IMR-90 (cell line): ENCODE results near the gene PLSCR5. TPM values are rescaled to one million over a fixed set of nuclear protein-coding genes. Genes with fewer than 3 reads are reported as not detected.

Source experiments
- ATAC-seq: fragments of 200-7000 bp; cut with Tn5 transposase; 2 replicates; pipeline ENCODE4 v1.9.1; 2020; ENCODE audit warnings: low read depth, mild to moderate bottlenecking, moderate library complexity
- BruUV-seq: library from RNA; stranded (reverse); fragments of 400-500 nt; replicated peaks from 2 replicates; lab custom pipeline; 2021; lab: Mats Ljungman, UMichigan
- CTCF ChIA-PET: fragments of 300-600 bp; formaldehyde crosslinking; extraction: SDS; loops from one replicate; lab custom pipeline; 2021; ENCODE audit warnings: antibody characterized with exemption; lab: Yijun Ruan, JAX
- POLR2A ChIA-PET: fragments of 300-600 bp; sonication (Branson Sonifier 250); formaldehyde crosslinking; loops from one replicate; lab custom pipeline; 2022; ENCODE audit warnings: antibody characterized with exemption; ENCODE audit not compliant: unreplicated experiment; lab: Charles Lee
- DNase-seq: peaks from one replicate; pipeline ENCODE4 v3.0.0; 2013
- H2AFZ ChIP-seq: replicated peaks from 2 replicates; pipeline ENCODE3; 2013; ENCODE audit warnings: low read length, mild to moderate bottlenecking; ENCODE audit not compliant: poor library complexity
- H2AK5ac ChIP-seq: 2 replicates; pipeline ENCODE4 v1.6.1; 2013; ENCODE audit warnings: low read depth, low read length, inconsistent platforms
- H2AK9ac ChIP-seq: replicated peaks from 2 replicates; pipeline ENCODE3; 2013; ENCODE audit warnings: mild to moderate bottlenecking, low read depth, low read length, moderate library complexity; ENCODE audit not compliant: poor library complexity
- H2BK120ac ChIP-seq: 2 replicates; pipeline ENCODE4 v1.6.1; 2013; ENCODE audit warnings: low read depth, low read length, inconsistent platforms
- H2BK15ac ChIP-seq: 3 replicates; pipeline ENCODE4 v1.6.1; 2013; ENCODE audit warnings: low read depth, low read length, inconsistent platforms
- H2BK20ac ChIP-seq: 2 replicates; pipeline ENCODE4 v1.6.1; 2013; ENCODE audit warnings: low read depth, mild to moderate bottlenecking, inconsistent platforms, low read length, moderate library complexity
- H2BK5ac ChIP-seq: 2 replicates; pipeline ENCODE4 v1.6.1; 2013; ENCODE audit warnings: mild to moderate bottlenecking, low read depth, low read length, inconsistent platforms; ENCODE audit not compliant: poor library complexity, severe bottlenecking
- H3K14ac ChIP-seq: replicated peaks from 2 replicates; pipeline ENCODE4 v1.6.1; 2013; ENCODE audit warnings: low read depth, low read length, inconsistent platforms
- H3K18ac ChIP-seq: 2 replicates; pipeline ENCODE4 v1.6.1; 2013; ENCODE audit warnings: low read depth, low read length, control low read depth
- H3K23ac ChIP-seq: 2 replicates; pipeline ENCODE4 v1.6.1; 2013; ENCODE audit warnings: low read depth, low read length, inconsistent platforms
- H3K27ac ChIP-seq: 2 replicates; pipeline ENCODE4 v1.5.1; 2013; ENCODE audit warnings: mild to moderate bottlenecking, control low read depth, low read length; ENCODE audit not compliant: insufficient read depth
- H3K27me3 ChIP-seq: 2 replicates; pipeline ENCODE4 v1.6.1; 2013; ENCODE audit warnings: low read length; ENCODE audit not compliant: control insufficient read depth, insufficient read depth
- H3K36me3 ChIP-seq: 2 replicates; pipeline ENCODE4 v1.6.1; 2013; ENCODE audit warnings: low read length, mixed read lengths; ENCODE audit not compliant: control insufficient read depth, insufficient read depth
- H3K4ac ChIP-seq: 2 replicates; pipeline ENCODE4 v1.6.1; 2013; ENCODE audit warnings: low read depth, low read length, inconsistent platforms
- H3K4me1 ChIP-seq: 2 replicates; pipeline ENCODE4 v1.6.1; 2013; ENCODE audit warnings: low read length, mixed read lengths; ENCODE audit not compliant: control insufficient read depth, insufficient read depth
- H3K4me2 ChIP-seq: 2 replicates; pipeline ENCODE4 v1.6.1; 2013; ENCODE audit warnings: low read depth, mild to moderate bottlenecking, control low read depth, low read length, moderate library complexity
- H3K4me3 ChIP-seq: 2 replicates; pipeline ENCODE4 v1.5.1; 2013; ENCODE audit warnings: low read depth, mild to moderate bottlenecking, control low read depth, low read length, moderate library complexity; ENCODE audit not compliant: insufficient read depth
- H3K56ac ChIP-seq: 2 replicates; pipeline ENCODE4 v1.6.1; 2013; ENCODE audit warnings: low read length, inconsistent platforms; ENCODE audit not compliant: insufficient read depth; ENCODE audit errors: extremely low read depth
- H3K79me1 ChIP-seq, 2 experiments: 2 replicates each; pipeline ENCODE4 v1.6.1; 2013; ENCODE audit warnings: low read length in 2 of 2, inconsistent platforms in 1 of 2, low read depth in 1 of 2
- H3K9ac ChIP-seq: 2 replicates; pipeline ENCODE4 v1.6.1; 2013; ENCODE audit warnings: low read depth, low read length, control low read depth
- H3K9me1 ChIP-seq: 2 replicates; pipeline ENCODE4 v1.6.1; 2013; ENCODE audit warnings: low read length, inconsistent platforms; ENCODE audit not compliant: insufficient read depth
- H3K9me3 ChIP-seq: 2 replicates; pipeline ENCODE4 v1.6.1; 2013; ENCODE audit warnings: low read length; ENCODE audit not compliant: control insufficient read depth, insufficient read depth
- H4K20me1 ChIP-seq: 2 replicates; pipeline ENCODE4 v1.6.1; 2013; ENCODE audit warnings: low read length, inconsistent platforms; ENCODE audit not compliant: insufficient read depth
- H4K5ac ChIP-seq: 2 replicates; pipeline ENCODE4 v1.6.1; 2013; ENCODE audit warnings: mild to moderate bottlenecking, low read depth, low read length, control low read depth
- H4K8ac ChIP-seq, 2 experiments: 2 replicates each; pipeline ENCODE4 v1.6.1; 2013; ENCODE audit warnings: low read depth in 2 of 2, low read length in 2 of 2, control low read depth in 1 of 2, inconsistent platforms in 1 of 2
- H4K91ac ChIP-seq: 2 replicates; pipeline ENCODE4 v1.6.1; 2013; ENCODE audit warnings: low read depth, low read length, inconsistent platforms; ENCODE audit not compliant: insufficient read depth
- BHLHE40 ChIP-seq: fragments of 150-350 bp; IDR thresholded peaks from 2 replicates; pipeline ENCODE4 v1.6.1; 2016; ENCODE audit warnings: mild to moderate bottlenecking, low read depth, low read length
- CEBPB ChIP-seq: IDR thresholded peaks from 2 replicates; pipeline ENCODE4 v1.6.1; 2012; ENCODE audit warnings: low read depth, low read length, improper control_type of control experiment
- CHD1 ChIP-seq: IDR thresholded peaks from 2 replicates; pipeline ENCODE4 v1.6.1; 2012; ENCODE audit warnings: low read depth, low read length, improper control_type of control experiment
- ELK1 ChIP-seq: fragments of 150-350 bp; IDR thresholded peaks from 2 replicates; pipeline ENCODE4 v1.6.1; 2016; ENCODE audit warnings: low read depth, mild to moderate bottlenecking, low read length, moderate library complexity, borderline replicate concordance
- FOS ChIP-seq: fragments of 150-350 bp; IDR thresholded peaks from 2 replicates; pipeline ENCODE4 v1.6.1; 2016; ENCODE audit warnings: low read depth, low read length
- MAFK ChIP-seq: IDR thresholded peaks from 2 replicates; pipeline ENCODE4 v1.6.1; 2012; ENCODE audit warnings: low read depth, low read length, improper control_type of control experiment
- MXI1 ChIP-seq: IDR thresholded peaks from 2 replicates; pipeline ENCODE4 v1.6.1; 2012; ENCODE audit warnings: low read depth, mild to moderate bottlenecking, low read length, moderate library complexity, borderline replicate concordance
- NFE2L2 ChIP-seq: fragments of 150-350 bp; IDR thresholded peaks from 2 replicates; pipeline ENCODE4 v1.6.1; 2016; ENCODE audit warnings: low read depth, mild to moderate bottlenecking, low read length
- RAD21 ChIP-seq: IDR thresholded peaks from 2 replicates; pipeline ENCODE4 v1.6.1; 2012; ENCODE audit warnings: low read length, improper control_type of control experiment
- RCOR1 ChIP-seq: IDR thresholded peaks from 2 replicates; pipeline ENCODE4 v1.6.1; 2012; ENCODE audit warnings: mild to moderate bottlenecking, low read length, improper control_type of control experiment; ENCODE audit not compliant: insufficient replicate concordance
- RFX5 ChIP-seq: IDR thresholded peaks from 2 replicates; pipeline ENCODE4 v1.8.0; 2012; ENCODE audit warnings: low read depth, mild to moderate bottlenecking, low read length, moderate library complexity
- USF2 ChIP-seq: fragments of 150-350 bp; IDR thresholded peaks from 2 replicates; pipeline ENCODE4 v1.6.1; 2017; ENCODE audit warnings: mild to moderate bottlenecking, antibody characterized with exemption, low read length, low read depth
- dilution Hi-C: fragments of 300-500 bp; cut with HindIII; formaldehyde crosslinking; loops from one replicate; pipeline ENCODE4 v1.14.3; 2018; ENCODE audit warnings: low sequenced_read_pairs; ENCODE audit not compliant: unreplicated experiment
- in situ Hi-C: fragments of 300-500 bp; cut with MboI; formaldehyde crosslinking; loops from 3 replicates; pipeline ENCODE4 v1.14.3; 2019; ENCODE audit warnings: low sequenced_read_pairs, inconsistent platforms, mixed read lengths
- intact Hi-C: fragments of 100-400 bp; cut with micrococcal nuclease; formaldehyde crosslinking; loops from 2 replicates; pipeline ENCODE4 v1.10.0; 2022
- polyA plus RNA-seq, 3 experiments: library from polyadenylated mRNA; depleted of rRNA; stranded (reverse); fragments of >200 nt; gene quantifications; 2 replicates each; pipeline ENCODE4 v1.2.3, GENCODE V29; 2012; ENCODE audit warnings: low replicate concordance in 1 of 3
- total RNA-seq: library from RNA; depleted of rRNA; stranded (reverse); fragments of >200 nt; gene quantifications from 2 replicates; pipeline ENCODE4 v1.2.3, GENCODE V29; 2012

PLSCR5 gene
- total and polyA plus RNA-seq, 2 of the 4 experiments (the other 2 are of a cell fraction) = not detected

GRCh38 chr3:146566138-146566537, 39.0 kb downstream of the PLSCR5 start:
- Histone ChIP-seq H3K4me1 (0 out of 2 replicates have a peak, but pooled peaks cover 2% of the 10 kb centered on the region), H2AK9ac (no peak overlapping the region), H4K20me1 (no peaks in the 10 kb centered on the region), H3K9ac (no peak overlapping the region), H3K9me1 (0 out of 2 replicates have a peak, but pooled peaks cover 3% of the 10 kb centered on the region), H3K79me1 (no peaks in the 10 kb centered on the region), H2BK120ac (no peak overlapping the region), H2AFZ (no peak overlapping the region), H4K91ac (no peak overlapping the region), H2AK5ac (no peak overlapping the region), H4K5ac (no peak overlapping the region), H3K9me3 (no peaks in the 10 kb centered on the region), H3K4ac (no peak overlapping the region), H3K4me2 (no peak overlapping the region), H3K14ac (no peak overlapping the region), H3K18ac (no peak overlapping the region), H3K23ac (no peak overlapping the region), H4K8ac (no peak overlapping the region), H3K4me3 (no peak overlapping the region), H3K36me3 (no peaks in the 10 kb centered on the region; the same call in 1 of the 2 replicates), H2BK20ac (no peak overlapping the region), H3K27ac (no peak overlapping the region), H2BK15ac (no peak overlapping the region), H3K27me3 (no peaks in the 10 kb centered on the region; the same call in 1 of the 2 replicates), H2BK5ac (no peak overlapping the region), H3K56ac (no peak overlapping the region)
- in situ Hi-C loops = no loop called here
- no peak for TF ChIP-seq ELK1
- TF ChIP-seq RFX5 = no peak
- no peak for TF ChIP-seq MAFK
- TF ChIP-seq MXI1 = no peak
- no peak for TF ChIP-seq RAD21
- no peak for TF ChIP-seq BHLHE40
- TF ChIP-seq FOS = no peak
- TF ChIP-seq CHD1 = no peak
- no peak for TF ChIP-seq NFE2L2
- TF ChIP-seq USF2 = no peak
- TF ChIP-seq RCOR1 = no peak
- no peak for TF ChIP-seq CEBPB
- dilution Hi-C loops = no loop called here
- ATAC-seq (no peak), DNase-seq (no peak)
- ChIA-PET CTCF (no interaction called here), POLR2A (no interaction called here)
- intact Hi-C loops = no loop called here
- no TSS peak for BruUV-seq
